Smooth muscle cell (in vitro differentiated cells): ENCODE data around the gene ANKRA2. TPM values are rescaled to one million over a fixed set of nuclear protein-coding genes. Genes with fewer than 3 reads are reported as not detected.

Experiments used
- DNase-seq: peaks from one replicate; lab custom pipeline; 2025; ENCODE audit not compliant: unreplicated experiment; lab: John Stamatoyannopoulos, UW
- H2AFZ ChIP-seq: fragments of 200-600 bp; sonication (generic); 2 replicates; pipeline ENCODE4 v1.6.0; 2016; ENCODE audit warnings: antibody characterized with exemption, low read depth, mild to moderate bottlenecking
- H3F3A ChIP-seq: fragments of 200-600 bp; sonication (generic); 2 replicates; pipeline ENCODE4 v1.6.0; 2017; ENCODE audit warnings: antibody characterized with exemption, low read depth
- H3K27ac ChIP-seq: fragments of 200-600 bp; sonication (generic); 2 replicates; pipeline ENCODE4 v1.5.1; 2016; ENCODE audit warnings: low read depth, mild to moderate bottlenecking
- H3K27me3 ChIP-seq: fragments of 200-600 bp; sonication (generic); 2 replicates; pipeline ENCODE4 v1.6.1; 2016; ENCODE audit warnings: low read depth, mild to moderate bottlenecking
- H3K36me3 ChIP-seq: fragments of 200-600 bp; sonication (generic); 2 replicates; pipeline ENCODE4 v1.5.1; 2016; ENCODE audit warnings: low read depth
- H3K4me1 ChIP-seq: fragments of 200-600 bp; sonication (generic); 2 replicates; pipeline ENCODE4 v1.5.1; 2016; ENCODE audit warnings: low read depth
- H3K4me2 ChIP-seq: fragments of 200-600 bp; sonication (generic); 2 replicates; pipeline ENCODE4 v1.6.0; 2016; ENCODE audit warnings: mild to moderate bottlenecking
- H3K4me3 ChIP-seq: fragments of 200-600 bp; sonication (generic); 2 replicates; pipeline ENCODE4 v1.5.1; 2016; ENCODE audit warnings: mild to moderate bottlenecking
- H3K79me2 ChIP-seq: fragments of 200-600 bp; sonication (generic); 2 replicates; pipeline ENCODE4 v1.6.0; 2016; ENCODE audit warnings: low read depth, mild to moderate bottlenecking
- H3K9ac ChIP-seq: fragments of 200-600 bp; sonication (generic); 2 replicates; pipeline ENCODE4 v1.6.0; 2016; ENCODE audit warnings: low read depth
- H3K9me3 ChIP-seq: fragments of 200-600 bp; sonication (generic); replicated peaks from 2 replicates; pipeline ENCODE4 v1.5.1; 2016; ENCODE audit warnings: low read depth
- H4K20me1 ChIP-seq: fragments of 200-600 bp; sonication (generic); 2 replicates; pipeline ENCODE4 v1.6.0; 2016; ENCODE audit warnings: low read depth
- CTCF ChIP-seq: fragments of 200-600 bp; sonication (generic); IDR thresholded peaks from 2 replicates; pipeline ENCODE4 v1.5.1; 2017; ENCODE audit warnings: borderline replicate concordance, mild to moderate bottlenecking, antibody characterized with exemption; ENCODE audit not compliant: insufficient read depth, poor library complexity, severe bottlenecking
- WGBS: methylation state at CpG from one replicate; pipeline ENCODE4 v1.1.7; 2016; ENCODE audit warnings: low lambda C conversion rate; 5-methylcytosine and 5-hydroxymethylcytosine counted together
- polyA plus RNA-seq: library from polyadenylated mRNA; unstranded; fragments of >200 nt; fragmentation: Nextera tagmentation; extraction: Ambion mirVana; gene quantifications from 2 replicates; pipeline ENCODE4 v1.2.1, GENCODE V29; 2016
- total RNA-seq: library from RNA; depleted of rRNA; stranded (reverse); fragments of >200 nt; gene quantifications from 2 replicates; pipeline ENCODE4 v1.2.3, GENCODE V29; 2014

Gene ANKRA2
- total and polyA plus RNA-seq, 2 experiments from 2014 or later = 24.7 to 34.4 TPM

GRCh38 chr5:73525606-73526203 lies 39.7 kb downstream of the ANKRA2 start:
- no peaks in the 10 kb centered on the region for H3K9me3 ChIP-seq
- H3K27me3 ChIP-seq = no peaks in the 10 kb centered on the region
- H3K79me2 ChIP-seq = no peaks in the 10 kb centered on the region
- WGBS = 69% methylated on average over 3 of the region's 3 CpGs
- H3K4me3 ChIP-seq = no peak overlapping the region
- no peak for TF ChIP-seq CTCF
- no peaks in the 10 kb centered on the region for H4K20me1 ChIP-seq
- no peaks in the 10 kb centered on the region for H3K36me3 ChIP-seq
- DNase-seq = no peak
- H3F3A ChIP-seq = no peaks in the 10 kb centered on the region
- no peak overlapping the region for H2AFZ ChIP-seq
- no peak overlapping the region for H3K4me2 ChIP-seq
- H3K9ac ChIP-seq = no peak overlapping the region
- H3K27ac ChIP-seq = no peak overlapping the region
- H3K4me1 ChIP-seq = no peaks in the 10 kb centered on the region

GRCh38 chr5:73523861-73524260 lies 41.6 kb downstream of the ANKRA2 start:
- no peaks in the 10 kb centered on the region for H3K79me2 ChIP-seq
- H3F3A ChIP-seq = no peaks in the 10 kb centered on the region
- no peak overlapping the region for H3K4me3 ChIP-seq
- no peaks in the 10 kb centered on the region for H3K9me3 ChIP-seq
- H3K27ac ChIP-seq = no peak overlapping the region
- H3K4me1 ChIP-seq = no peaks in the 10 kb centered on the region
- H2AFZ ChIP-seq = no peak overlapping the region
- WGBS = 87% methylated on average over 1 of the region's 1 CpG
- no peak overlapping the region for H3K9ac ChIP-seq
- no peaks in the 10 kb centered on the region for H3K36me3 ChIP-seq
- no peak for TF ChIP-seq CTCF
- DNase-seq = no peak
- no peaks in the 10 kb centered on the region for H3K27me3 ChIP-seq
- no peaks in the 10 kb centered on the region for H4K20me1 ChIP-seq
- H3K4me2 ChIP-seq = no peak overlapping the region

- no peaks in the 10 kb centered on the region for H4K20me1 ChIP-seq
- no peak overlapping the region for H3K4me2 ChIP-seq
- H3K4me1 ChIP-seq = no peaks in the 10 kb centered on the region
- WGBS = 76% methylated on average over 7 of the region's 7 CpGs
- no peak for DNase-seq
- H3K9me3 ChIP-seq = no peaks in the 10 kb centered on the region
- no peaks in the 10 kb centered on the region for H3F3A ChIP-seq
- H3K4me3 ChIP-seq = no peak overlapping the region
- no peaks in the 10 kb centered on the region for H3K27me3 ChIP-seq
- H3K9ac ChIP-seq = no peak overlapping the region
- no peak overlapping the region for H2AFZ ChIP-seq
- TF ChIP-seq CTCF = no peak
- no peak overlapping the region for H3K27ac ChIP-seq
- no peaks in the 10 kb centered on the region for H3K79me2 ChIP-seq
- no peaks in the 10 kb centered on the region for H3K36me3 ChIP-seq
These were observed 42.5 kb downstream of the ANKRA2 start for GRCh38 chr5:73522989-73523388.
